NCI-H748 (cell line): ENCODE data around the gene UTP15.
A peak's percentile ranks its signal among the peaks of the same experiment; 100 is the strongest.

Source experiments
- DNase-seq: peaks from one replicate; lab custom pipeline; 2025; ENCODE audit not compliant: unreplicated experiment; lab: John Stamatoyannopoulos, UW

The UTP15 gene

GRCh38 chr5:73619606-73620333 is 54.2 kb downstream of the UTP15 start:
- DNase-seq = peak; percentile 35

DNA sequence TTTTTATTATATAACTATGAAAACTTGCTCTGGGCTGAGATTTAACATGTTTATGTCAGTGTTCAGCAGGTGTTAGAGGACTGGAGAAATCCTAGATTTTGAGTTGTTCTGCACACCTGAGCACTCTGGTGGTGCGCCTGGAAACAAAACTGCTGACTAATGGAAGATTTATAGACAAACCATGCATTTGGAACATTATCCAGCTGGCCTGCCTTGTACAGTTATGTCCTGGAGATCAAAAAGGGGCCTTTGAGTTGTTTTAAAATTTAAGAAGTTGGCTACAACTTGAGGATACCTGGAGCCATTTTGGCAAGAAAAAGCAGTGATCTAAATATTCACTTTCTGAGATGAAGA is 54.8 kb downstream of the UTP15 start:
- DNase-seq = no peak

GRCh38 chr5:73623060-73623459 is 57.5 kb downstream of the UTP15 start:
- no peak for DNase-seq

DNA sequence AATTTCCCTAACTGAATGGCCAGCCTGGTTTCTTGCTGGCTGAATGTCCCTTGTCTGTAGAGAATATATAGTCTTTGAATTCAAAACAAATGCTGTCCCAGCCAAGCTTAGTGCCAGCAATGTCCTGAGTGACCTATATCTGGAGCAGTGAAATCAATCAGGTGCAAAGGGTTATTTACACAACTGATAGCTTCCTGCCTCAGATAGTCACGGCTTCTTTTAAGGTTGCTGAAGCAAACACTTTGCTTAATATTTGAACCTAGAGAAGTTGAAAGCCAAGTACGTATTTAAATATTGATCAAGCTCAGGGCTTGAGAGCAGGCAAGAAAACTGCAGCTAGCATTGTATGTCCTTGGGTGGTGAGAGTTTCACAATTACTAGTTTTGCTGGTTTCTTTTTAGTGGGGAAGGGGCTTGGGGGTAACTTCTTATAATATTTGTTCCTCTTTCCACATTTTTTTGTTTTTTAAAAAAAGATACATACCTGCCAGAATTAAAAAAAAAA is 58.4 kb downstream of the UTP15 start:
- peak; percentile 18 for DNase-seq

- DNase-seq = no peak
Observed at GRCh38 chr5:73624888-73625287, 59.3 kb downstream of the UTP15 start.

GRCh38 chr5:73625372-73625943 is 59.9 kb downstream of the UTP15 start:
- DNase-seq = no peak

- peak; percentile 86 for DNase-seq
Observed at GRCh38 chr5:73625944-73626811, 60.6 kb downstream of the UTP15 start, which contains the start of gene ARHGEF28. Gene ARHGEF28, plus strand, starts transcription at chr5:73626196. Its CDS starts 58,656 bp downstream, at chr5:73684852.

DNA sequence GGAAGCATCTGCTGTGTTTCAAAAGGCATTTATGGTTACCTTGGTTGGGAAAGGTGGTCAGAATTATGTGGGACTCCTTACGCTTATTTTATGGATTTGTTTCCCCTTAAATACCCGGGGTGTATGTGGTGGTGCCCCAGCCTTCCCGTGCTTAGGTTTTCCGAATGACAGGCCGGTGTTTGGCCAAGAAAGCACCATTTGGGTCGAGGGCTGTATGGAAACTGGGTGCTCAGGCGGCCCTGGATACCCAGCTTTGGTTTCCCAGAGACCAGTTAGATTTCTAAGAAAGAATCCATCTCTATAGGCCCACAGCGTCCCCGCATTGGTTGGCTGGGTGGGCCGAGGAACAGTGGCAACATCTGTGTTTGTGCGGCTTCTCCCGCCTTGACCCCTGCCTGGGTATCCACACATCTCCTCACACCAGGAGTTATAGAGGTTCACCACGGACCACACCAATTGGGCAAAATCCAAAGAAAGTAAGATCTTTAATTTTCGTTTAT is 61.3 kb downstream of the UTP15 start:
- no peak for DNase-seq

DNA sequence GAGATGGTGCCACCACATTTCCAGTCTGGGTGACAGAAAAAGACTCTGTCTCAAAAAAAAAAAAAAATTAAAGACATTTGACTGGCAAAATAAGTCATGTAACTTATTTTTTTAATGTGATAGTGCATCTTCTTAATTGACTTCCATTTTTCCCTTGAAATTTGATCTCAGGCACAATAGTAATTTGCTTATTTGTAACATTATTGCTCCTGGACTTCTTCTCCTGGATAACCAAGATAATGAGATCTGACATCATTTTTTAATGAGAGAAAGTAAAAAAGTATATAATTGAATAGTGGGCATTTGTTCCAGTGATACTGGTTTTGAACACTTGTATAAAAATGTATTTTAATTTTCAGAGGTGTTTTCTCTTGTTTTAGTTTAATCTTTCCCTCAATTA is 63.9 kb downstream of the UTP15 start:
- no peak for DNase-seq

DNA sequence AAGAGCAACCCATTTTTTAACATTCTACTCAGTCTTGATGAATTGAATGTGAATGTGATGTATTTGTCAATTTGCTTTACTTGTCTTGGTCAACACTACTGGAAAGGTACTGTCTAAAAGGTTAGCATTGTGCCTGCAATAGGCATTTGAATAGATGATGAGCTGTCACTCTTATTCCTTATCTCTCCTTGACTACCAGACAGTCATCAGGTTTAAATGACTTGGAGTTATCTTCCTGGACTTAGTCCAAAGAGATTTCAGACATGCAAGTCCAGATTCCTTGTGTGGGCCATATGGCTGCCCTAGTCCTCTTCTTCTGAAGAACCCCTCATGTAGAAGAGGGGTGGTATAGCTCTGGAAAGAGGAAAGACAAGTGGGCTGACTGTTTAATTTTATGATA is 65.2 kb downstream of the UTP15 start:
- no peak for DNase-seq

GRCh38 chr5:73631500-73631899 is 66.0 kb downstream of the UTP15 start:
- no peak for DNase-seq
